Measurements from ENCODE around the gene LYSMD4. TPM values are rescaled to one million over a fixed set of nuclear protein-coding genes. Genes with fewer than 3 reads are reported as not detected.
A peak's percentile ranks its signal among the peaks of the same experiment; 100 is the strongest.

Gene LYSMD4
- polyA plus RNA-seq, 3 donors, result 11.2 to 14.2 (median 13.0) TPM

DNA sequence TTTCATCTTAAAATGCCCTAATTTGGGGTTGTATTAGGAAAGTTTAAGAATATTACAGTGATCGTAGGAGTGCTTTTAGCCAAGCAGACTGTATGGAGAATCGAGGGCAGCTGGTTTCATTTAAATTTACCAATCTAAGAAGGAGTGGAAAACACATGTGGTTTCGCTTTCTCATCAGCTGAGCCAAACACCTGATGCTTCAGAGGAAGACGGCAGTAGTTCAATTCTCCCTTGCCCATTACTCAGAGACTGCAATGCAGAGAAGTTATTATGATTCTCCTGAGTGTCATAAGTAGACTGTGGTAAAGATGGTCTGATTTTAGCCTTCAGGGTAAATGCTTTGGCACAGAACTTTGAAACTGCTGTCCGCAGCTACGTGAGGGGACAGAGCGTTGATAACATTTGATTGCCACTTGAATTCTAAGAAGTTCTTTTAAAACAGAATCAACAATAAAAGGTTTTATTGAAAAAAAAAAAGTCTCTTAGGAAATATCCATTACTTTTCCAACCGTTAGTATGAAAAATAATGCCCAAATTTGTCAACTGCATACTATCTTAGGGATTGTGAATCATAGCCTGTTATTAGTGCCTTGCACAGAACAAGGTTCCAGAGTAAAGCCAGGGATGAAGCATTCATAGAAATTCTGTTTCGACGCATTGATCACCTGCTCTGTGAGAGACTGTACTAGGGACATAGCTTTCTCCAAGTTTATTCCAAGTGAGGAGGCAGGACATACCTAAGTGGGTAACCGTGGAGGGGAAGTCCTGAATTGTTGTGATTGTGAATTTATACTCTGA, 25.6 kb downstream of the LYSMD4 start:
- no peak for DNase-seq (ENCODE audit: low read depth in 3 of 3, low spot score in 2 of 3)

DNA sequence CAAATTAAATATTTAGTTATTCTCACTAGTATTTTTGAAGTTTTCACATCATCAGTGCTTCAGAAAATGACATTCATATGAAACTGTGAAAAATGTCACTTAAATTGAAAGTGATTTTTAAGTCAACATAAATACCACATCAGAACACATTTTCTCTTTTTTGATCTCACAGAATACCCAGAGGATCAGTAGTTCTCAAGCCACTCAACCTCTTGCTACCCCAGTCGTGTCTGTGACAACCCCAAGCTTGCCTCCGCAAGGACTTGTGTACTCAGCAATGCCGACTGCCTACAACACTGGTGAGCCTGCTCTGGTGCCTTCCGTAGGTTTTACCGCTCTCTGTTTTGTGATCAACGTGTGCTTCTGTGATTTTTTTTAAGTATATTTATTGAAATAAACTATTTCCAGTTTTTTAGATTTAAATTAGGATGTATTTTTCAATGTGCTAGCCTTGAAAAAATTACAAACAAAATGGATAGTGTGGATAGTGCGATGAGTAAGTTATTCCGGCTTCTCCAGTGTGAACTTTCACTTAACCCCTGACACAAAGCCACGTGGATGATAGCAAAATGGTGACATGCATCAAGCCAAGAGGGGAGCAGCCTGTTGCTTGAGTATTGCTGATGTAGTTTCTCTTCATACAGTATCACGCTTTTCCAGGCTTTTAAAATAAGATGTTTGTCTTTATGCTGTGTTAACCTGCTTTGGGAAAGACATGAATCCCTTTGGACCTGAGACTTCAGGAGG, 26.5 kb downstream of the LYSMD4 start:
- no peak for DNase-seq (ENCODE audit: low read depth in 3 of 3, low spot score in 2 of 3)

DNA sequence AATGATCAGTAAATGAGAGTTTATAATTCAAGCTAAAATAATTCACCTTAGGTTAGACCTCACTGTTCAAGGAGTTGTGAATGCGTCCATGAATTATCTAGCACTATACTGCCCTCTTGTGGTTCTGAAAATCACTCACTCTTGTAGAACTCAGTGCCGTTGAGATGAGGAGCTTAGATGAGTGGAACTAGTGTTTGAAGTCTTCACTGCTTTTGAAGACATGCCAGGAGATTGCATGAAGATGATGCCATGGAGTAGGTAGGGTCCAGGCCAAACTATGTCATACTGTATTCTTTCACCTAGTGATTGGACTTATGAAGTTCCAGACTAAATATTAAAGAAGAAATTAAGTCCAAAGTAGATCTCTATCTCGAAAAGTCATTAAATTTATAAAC, 28.8 kb downstream of the LYSMD4 start:
- DNase-seq (ENCODE audit: low read depth in 3 of 3, low spot score in 2 of 3), result peak; percentile 73 to 89 (median 75)

DNA sequence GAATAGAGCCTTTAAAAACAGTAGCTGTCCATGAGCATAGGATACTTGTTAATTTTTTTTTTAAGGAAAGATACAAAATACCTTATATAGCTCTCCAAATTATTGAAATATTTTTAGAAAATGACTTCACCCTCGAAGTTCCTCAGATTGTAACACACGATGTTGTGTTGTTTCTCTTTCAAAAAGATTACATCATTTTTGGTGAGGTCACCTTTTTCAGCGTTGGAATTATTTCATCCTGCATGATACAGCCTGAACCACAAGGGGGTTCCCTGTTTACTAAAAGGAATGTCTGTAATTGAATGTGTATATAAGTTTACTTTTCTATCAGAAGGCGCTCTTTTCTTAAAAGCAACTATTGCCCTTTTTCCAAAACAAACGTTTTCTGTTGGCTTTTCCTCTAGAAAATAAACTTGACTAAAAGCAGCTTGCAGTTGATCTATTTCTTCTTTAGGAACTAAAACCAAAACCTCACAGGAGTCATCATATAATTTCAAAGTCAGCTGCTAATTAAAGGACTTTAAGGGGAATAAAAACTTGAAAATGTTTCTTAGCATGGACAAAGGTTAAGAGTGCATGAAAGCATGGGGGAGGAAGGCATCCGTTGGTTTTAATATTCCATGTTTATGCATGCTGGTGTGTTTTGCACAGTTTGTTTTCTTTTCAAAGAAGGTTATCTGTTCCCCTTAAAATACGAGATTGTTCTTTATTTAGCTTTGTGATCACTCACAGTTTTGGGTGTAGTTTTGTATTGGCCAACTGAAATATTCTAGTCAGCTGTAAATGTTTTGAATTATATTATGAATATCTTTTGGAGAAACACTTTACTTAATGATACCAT, 29.4 kb downstream of the LYSMD4 start:
- peak in 2 of 3 donors; percentile 58 to 61 for DNase-seq (ENCODE audit: low read depth in 3 of 3, low spot score in 2 of 3)

DNA sequence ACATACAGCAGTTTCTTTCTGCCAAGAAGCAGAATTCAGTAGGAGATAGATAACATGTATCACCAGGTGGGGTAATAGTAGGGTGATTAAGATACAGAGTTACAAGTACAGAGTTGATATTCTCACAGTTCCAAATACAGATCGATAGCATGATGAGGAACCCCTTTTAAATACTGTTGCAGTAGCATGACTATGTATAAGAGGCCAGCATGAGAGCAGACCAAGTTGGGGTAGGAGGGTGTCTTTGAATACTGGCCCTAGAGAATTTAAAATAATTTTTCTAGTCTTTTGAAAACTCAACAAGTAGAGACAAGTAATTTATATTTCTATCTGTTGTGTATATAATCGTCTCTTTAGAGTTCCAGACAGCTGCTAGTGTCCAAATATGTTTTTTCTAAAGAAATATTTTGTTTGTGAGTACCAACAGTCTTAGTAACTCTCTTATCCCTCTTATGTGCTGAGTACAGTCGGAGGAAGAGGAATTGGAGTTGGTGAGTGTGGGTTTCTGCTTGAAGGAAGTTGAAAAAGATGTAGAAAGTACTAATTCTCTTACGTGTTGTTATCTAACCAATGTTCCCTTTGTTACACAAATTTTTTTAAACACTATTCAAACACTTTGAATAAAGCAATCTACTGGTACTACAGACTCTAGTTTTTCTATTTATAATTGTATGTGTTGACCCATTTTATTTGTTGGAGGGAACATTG, 30.2 kb downstream of the LYSMD4 start:
- DNase-seq (ENCODE audit: low read depth in 3 of 3, low spot score in 2 of 3), result no peak

DNA sequence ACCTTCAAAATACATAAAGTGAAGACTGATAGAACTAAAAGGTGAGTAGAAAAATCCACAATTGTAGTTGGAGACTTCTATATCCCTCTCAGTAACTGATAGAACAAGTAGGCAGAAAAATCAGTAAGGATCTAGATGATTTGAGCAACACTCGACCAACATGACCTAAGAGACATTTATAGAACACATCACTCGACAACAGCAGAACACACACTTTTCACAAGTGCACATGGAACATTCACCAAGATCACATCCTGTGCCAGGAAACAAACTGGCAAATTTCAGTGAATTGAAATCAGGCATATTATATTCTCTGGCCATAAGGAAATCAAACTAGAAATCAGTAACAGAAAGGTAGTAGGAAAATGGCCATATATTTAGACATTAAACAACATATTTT, 37.1 kb downstream of the LYSMD4 start:
- DNase-seq (ENCODE audit: low read depth in 3 of 3, low spot score in 2 of 3), result no peak

DNA sequence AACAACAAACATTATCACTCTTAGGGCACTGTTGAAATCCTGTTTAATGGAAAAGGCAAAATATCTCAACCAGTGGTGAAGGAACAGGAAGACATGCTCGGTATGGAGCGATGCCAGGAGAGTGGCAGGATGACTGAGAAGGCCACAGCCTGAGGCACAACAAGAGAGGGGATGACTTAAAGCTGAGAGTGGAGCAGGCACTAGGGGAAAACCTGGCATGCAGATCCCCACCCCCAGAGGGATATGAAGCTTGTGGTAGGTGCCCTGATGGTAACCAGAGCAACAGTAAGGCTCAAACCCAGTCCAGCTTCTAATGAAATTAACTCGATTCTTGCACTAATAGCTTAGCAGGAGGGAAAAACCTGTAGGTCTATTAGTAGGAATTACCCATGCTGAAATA, 40.4 kb downstream of the LYSMD4 start:
- no peak for DNase-seq (ENCODE audit: low read depth in 3 of 3, low spot score in 2 of 3)

DNA sequence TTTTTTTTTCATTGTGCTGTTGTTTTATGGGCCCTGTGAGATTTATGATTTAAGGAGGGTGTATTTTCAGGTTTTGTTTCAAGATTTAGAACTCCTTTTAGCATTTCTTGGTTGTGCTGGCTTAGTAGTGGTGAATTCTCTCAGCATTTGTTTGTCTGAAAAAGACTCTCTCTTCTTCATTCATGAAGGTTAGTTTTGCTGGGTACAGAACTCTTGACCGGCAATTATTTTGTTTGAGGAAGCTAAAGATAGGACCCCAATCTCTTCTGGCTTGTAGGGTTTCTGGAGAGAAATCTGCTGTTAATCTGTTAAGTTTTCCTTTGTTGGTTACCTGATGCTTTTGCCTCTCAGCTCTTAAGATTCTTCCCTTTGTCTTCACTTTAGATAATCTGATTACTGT, 46.9 kb downstream of the LYSMD4 start:
- no peak for DNase-seq (ENCODE audit: low read depth in 3 of 3, low spot score in 2 of 3)

DNA sequence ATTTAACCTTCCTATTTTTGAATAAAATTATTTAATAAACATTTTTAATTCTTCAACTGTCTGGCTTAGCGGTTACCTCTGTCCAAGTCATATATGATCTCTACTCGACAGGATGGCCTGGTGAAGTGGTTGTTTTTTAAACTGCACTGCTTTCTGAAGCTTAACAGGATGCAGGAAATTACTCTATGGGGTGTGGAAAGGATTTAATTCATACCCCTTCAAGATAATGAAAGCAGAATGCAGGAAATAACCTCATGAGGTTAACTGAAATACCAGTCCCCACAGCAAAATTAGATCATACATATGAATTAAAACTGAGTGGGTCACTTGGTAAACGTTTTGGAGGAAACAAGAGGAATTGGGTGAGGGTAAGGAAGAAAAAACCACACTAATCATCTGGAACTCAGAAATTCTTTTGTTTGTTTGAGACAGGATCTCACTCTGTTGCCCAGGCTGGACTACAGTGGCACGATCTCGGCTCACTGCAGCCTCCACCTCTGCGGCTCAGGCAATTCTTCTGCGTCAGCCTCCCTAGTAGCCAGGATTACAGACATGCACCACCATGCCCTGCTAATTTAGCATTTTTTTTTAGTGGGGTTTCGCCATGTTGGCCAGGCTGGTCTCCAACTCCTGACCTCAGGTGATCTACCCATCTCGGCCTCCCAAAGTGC, 50.1 kb downstream of the LYSMD4 start:
- DNase-seq (ENCODE audit: low read depth in 3 of 3, low spot score in 2 of 3), result no peak

DNA sequence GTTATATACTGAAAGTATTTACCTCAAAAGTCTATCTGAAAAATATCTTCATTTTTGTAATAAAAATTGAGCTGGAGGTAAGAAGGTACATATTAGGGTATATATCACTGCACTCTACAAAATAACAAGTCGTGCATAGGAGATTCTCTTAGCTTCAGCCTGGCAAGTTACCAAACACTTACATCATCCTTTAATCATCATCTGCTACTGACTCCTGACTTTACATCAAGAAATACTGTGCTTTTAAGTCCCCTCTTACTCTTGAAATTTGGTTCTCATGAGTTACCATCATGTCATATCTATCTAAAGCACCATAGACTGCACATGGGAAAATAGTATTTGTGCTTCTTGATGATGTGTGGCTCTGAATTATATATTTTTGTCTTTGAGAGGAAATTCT, 50.8 kb downstream of the LYSMD4 start:
- no peak for DNase-seq (ENCODE audit: low read depth in 3 of 3, low spot score in 2 of 3)

DNA sequence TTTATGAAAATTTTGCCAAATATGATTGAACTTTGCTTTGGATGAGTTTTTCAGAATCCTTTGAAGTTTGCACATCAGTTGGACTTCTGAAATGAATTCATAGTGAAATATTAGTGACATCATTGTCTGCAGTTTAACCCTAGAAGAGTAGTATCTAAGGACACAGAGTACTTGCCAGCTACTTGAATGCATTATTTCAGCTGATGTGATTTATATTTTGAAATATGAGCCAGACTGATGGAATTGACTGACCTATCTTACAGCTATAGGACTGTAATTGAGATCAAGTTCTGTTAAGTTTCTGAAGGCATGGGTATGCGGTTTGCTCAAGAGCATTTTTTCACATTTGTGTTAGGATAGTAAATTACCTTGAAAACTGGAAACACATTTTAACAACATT, 51.2 kb downstream of the LYSMD4 start:
- DNase-seq (ENCODE audit: low read depth in 3 of 3, low spot score in 2 of 3), result no peak

DNA sequence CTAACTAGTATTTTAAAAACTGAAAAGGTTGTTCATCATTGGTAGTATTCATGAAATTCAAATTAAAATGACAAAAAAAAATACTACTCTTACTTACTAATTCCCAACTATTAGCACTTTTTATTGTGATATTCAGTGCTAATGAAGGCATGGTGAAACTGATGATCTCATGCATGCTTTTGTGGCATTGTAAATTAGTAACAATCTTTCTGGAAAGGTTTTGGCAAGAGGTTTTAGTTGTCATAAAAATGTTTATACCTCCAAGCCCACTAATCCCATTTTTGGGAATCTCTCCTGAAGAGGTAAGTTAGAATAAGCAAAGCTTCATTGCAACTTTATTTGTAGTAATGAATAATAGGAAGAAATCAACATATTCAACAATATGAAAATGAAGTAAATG, 53.0 kb downstream of the LYSMD4 start:
- DNase-seq (ENCODE audit: low read depth in 3 of 3, low spot score in 2 of 3), result no peak

DNA sequence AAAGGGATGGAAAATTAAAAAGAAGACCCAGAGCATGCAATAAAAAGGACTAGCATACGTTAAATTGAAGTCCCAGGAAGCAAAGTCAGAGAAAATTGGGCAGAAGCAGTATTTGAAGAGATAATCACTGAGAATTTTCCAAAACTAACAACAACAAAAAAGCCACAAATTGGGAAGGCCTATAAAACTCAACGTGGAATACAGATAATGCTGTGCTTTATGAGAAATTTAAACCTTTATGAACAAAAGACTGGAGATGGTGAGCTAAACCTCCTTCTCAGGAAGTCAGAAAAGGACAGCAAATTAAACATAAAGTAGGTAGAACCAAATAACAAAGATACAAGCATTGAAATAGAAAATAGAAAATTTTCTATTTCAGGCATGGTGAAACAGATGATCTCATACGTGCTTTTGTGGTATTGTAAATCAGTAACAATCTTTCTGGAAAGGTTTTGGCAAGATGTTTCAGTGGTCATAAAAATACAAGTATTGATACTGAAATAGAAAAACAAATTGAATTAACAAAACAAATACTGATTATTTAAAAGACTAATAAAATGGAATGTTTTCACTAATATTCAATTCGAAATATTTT, 55.6 kb downstream of the LYSMD4 start:
- DNase-seq (ENCODE audit: low read depth in 3 of 3, low spot score in 2 of 3), result no peak

Other genes starting within 250 kb of the LYSMD4 start
- gene MEF2A, start 167.5 kb downstream of the LYSMD4 start, polyA plus RNA-seq (ENCODE audit: insufficient read length in 3 of 3), result 10 to 100 TPM; 46.1 to 53.7 (median 52.9) TPM

All from right renal cortex interstitium (tissue), 3 donors.